Measurements from ENCODE around the gene LCE3D.

Gene LCE3D

GRCh38 chr1:152543820-152544219, 36.5 kb downstream of the LCE3D start:
- TF ChIP-seq GATA3 (IDR thresholded peaks at IDR 0.05; ENCODE audit: low read depth, low read length) (no peak), GATA2 (IDR thresholded peaks at IDR 0.05; ENCODE audit: low read depth, low read length) (no peak)

GRCh38 chr1:152539901-152540300, 40.4 kb downstream of the LCE3D start:
- no peak for TF ChIP-seq GATA2 (IDR thresholded peaks at IDR 0.05; ENCODE audit: low read depth, low read length)
- TF ChIP-seq GATA3 (IDR thresholded peaks at IDR 0.05; ENCODE audit: low read depth, low read length): no peak

GRCh38 chr1:152537496-152537895, 42.8 kb downstream of the LCE3D start:
- no peak for TF ChIP-seq GATA3 (IDR thresholded peaks at IDR 0.05; ENCODE audit: low read depth, low read length)
- no peak for TF ChIP-seq GATA2 (IDR thresholded peaks at IDR 0.05; ENCODE audit: low read depth, low read length)

- TF ChIP-seq GATA2 (IDR thresholded peaks at IDR 0.05; ENCODE audit: low read depth, low read length) (no peak), GATA3 (IDR thresholded peaks at IDR 0.05; ENCODE audit: low read depth, low read length) (no peak)
Measured at GRCh38 chr1:152535774-152536173, 44.5 kb downstream of the LCE3D start.

GRCh38 chr1:152533327-152533938, 46.9 kb downstream of the LCE3D start:
- TF ChIP-seq GATA2 (IDR thresholded peaks at IDR 0.05; ENCODE audit: low read depth, low read length): no peak
- no peak for TF ChIP-seq GATA3 (IDR thresholded peaks at IDR 0.05; ENCODE audit: low read depth, low read length)

Measured in SH-SY5Y (cell line).